ENCODE data around the gene PDGFRB.

PDGFRB gene

DNA sequence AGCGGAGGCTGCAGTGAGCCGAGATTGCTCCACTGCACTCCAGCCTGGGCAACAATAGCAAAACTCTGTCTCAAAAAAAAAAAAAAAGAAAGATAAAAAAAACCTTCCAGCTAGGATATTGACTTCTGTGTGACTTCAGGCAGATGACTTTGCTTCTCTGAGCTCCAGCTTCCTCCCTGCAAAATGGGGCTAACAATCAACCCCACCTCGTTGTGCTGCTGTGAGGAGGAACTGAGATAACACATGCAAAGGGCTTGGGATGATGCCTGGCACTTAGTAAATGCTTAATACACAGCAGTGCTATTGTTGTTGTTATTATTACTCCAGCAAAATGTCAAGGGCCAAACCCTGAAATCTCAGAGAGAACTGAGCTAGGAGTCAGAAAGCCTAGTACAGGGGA lies 7.4 kb upstream of the PDGFRB start:
- DNase-seq (ENCODE audit: low read depth): no peak

DNA sequence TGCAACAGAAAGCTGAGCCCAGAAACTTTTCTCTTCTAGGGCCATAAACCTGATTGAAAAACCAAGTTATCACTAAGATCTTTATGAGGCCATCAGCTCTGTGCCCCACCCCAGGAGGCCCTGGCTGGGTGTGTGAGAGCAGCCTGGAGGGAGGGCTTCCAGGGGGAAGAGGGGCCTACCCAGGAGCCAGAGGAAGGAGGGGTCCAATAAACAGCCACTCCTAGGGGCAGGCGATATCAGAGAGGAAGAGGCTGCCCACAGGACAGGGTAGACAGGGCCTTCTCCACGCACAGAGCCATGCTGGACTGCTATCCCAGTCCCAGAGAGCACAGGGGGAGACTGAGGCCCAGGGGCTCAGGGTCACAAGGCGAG lies 6.5 kb upstream of the PDGFRB start:
- no peak for DNase-seq (ENCODE audit: low read depth)

DNA sequence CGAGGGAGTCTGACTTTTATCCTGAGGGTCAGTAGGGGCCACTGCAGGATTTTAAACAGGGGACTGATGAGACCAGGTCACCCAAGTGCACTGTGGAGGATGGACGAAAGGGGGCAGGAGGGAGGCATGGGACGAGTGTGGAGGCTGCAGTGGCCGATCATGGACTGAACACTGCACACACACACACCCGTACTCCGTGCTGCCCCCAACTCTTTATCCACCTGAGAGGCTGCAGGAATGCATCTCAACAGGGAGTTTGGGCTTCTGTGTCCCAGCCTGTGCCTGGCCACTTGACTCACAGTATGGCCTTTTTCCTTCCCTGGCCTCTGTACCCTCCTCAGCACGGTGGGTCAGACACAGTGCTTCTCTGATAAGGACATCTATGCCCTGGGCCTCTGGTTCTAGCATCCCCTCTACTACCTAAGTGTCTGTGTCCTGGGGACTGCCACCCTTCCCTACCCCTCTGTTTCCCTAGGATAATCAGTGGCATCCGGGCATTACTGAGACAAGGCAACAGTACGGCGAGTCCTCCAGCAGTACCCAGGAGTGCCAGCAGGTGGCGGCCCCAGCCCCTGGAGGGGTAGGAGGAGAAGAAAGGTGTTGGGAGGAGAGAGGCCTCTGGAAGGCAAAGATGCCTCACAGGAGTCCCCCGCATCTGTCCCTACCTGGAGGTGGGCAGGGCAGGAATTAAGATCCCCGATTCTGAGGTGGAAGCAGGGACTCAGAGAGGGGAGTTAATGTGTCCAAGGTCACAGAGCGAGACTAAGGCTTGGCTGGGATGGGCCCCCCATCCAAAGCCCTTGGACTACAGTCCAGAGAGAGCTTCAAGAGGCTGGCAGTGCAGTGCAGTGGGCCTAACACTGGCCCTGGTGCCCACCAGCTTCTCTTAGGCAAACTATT lies 5.8 kb upstream of the PDGFRB start:
- DNase-seq (ENCODE audit: low read depth): no peak

DNA sequence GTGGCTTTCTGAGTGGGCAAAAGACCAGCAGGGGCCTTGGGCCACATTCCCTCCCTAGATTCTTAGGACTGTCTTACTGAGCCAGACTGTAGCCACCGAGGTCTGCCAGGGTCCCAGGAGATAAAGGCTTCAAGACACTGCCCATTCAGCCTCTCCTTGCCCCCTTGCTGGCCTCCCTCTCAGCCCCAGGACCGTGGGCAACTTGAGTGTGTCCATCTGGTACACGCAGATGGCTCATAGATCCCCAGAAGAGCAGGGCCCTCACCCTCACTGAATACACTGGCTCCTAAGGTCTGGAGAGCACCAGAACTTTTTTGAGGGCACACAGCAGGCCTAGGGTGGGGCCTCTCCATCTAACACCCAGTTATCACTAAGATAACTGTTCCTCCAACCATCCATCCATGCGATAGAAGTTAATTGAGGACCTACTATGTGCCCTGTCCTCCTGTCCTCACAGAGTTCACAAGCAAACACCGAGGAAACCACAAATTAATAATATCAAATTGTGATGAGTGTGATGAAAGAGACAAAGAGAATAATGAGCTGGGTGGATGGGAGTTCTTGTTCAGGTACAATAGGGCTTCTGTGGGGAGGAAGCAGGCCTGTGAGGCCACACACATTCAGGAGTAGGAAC lies 4.9 kb upstream of the PDGFRB start:
- DNase-seq (ENCODE audit: low read depth): no peak

DNA sequence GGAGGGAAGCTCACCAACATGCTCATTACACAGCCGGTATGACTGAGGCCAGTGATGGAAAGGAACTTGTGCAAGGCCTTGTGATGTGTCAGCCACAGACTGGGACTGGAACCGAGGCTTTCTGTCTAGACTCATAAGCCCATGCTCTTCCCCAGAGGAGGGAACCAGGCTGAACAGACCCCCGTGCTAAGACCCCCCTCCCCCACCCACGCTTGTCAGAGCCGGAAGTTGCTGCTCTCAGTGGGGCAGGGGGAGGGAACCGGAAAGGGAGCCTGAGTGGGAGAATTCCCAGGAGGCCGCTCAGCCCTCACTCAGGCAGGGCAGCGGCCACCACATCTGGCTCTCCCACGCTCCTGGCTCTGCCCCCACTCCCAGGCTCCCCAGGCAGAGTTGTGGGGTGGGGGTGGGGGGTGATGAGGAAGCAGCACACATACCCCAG lies 4.1 kb upstream of the PDGFRB start:
- no peak for DNase-seq (ENCODE audit: low read depth)

DNA sequence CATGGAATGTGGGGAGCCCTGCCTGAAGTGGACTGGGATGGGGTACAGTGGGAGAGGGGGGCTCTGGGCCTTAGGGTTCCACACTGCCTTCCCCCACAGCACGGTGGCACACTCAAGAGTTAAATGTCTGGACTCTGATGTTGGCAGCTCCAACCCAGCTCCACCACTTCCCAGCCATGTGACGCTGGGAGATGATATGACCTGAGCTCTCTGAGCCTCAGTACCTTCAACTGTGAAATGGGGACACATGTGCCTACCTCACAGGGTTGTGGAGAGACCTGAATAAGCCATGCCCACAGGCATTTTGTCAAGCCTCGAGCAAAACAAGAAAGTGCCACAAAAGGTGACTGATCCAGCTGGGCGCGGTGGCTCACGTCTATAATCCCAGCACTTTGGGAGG lies 3.4 kb upstream of the PDGFRB start:
- no peak for DNase-seq (ENCODE audit: low read depth)

DNA sequence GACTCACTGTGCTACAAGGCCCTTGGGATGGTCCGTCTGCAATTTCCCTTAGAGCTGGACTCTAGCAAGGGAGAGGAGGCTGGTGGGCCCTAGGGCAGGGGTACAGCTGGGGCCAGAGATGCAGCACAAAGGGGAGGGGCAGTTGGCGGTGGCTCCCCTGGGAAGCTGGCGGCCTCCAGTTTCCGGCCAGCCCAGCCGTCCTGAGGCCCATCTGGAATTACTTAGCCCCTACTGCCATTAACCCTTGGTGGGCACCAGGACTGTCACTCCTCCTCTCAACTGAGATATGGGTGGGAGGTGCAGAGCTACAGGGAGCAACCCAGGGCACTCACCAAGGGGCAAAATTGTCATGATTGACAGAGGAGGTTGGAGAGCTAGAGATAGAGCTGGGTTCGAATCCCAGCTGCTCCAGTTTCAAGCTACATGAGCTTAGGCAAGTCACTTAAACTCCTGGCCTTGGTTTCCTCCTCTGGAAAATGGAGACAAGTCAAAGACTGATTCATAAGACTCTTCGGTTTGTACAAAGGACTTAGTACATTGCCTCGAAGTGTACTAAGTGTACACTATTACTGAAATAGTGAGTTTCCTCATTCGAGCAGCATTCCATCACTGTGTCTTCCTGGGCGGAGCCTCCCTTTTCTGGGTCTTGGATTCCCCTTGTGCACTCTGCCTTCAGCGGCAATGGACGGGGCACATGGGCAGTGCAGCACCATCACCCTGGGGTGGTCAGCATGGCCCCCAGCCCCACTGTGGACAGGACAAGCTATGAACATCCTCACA lies 2.7 kb upstream of the PDGFRB start:
- DNase-seq (ENCODE audit: low read depth): no peak

DNA sequence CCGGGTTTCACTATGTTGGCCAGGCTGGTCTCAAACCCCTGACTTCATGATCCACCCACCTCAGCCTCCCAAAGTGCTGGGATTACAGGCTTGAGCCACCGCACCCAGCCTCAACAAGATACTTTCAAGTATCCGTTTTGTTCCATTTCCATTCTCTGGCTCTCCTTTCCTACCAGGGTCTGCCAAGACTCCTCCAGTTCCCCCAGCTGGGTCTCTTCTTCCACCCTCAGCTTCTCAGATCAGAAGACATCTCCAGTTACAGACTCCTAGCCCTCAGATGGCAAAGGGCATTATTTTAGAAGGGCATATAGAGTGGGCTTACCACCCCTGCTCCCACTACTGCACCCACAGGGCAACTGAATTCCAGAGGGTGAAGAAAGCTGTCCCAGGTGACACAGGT lies 1.5 kb upstream of the PDGFRB start:
- no peak for DNase-seq (ENCODE audit: low read depth)

DNA sequence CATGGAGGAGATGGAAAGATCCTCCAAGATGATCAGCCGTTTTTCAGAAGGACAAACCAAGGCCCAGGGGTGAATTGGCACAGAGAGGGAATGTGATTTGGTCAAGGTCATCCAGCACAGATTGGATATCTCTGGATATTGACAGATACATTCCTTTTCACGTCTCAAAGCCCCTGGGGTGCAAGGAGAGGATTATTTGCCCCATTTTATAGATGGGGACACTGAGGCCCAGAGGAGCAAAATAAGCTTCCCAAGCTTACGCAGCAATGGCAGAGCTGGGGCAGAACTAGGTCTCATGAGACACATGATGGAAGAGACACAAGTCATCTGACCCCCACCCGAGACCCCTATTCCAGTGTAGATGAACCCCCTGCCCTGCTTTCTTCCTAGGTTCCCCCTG lies 895 bp upstream of the PDGFRB start:
- DNase-seq (ENCODE audit: low read depth): no peak

DNA sequence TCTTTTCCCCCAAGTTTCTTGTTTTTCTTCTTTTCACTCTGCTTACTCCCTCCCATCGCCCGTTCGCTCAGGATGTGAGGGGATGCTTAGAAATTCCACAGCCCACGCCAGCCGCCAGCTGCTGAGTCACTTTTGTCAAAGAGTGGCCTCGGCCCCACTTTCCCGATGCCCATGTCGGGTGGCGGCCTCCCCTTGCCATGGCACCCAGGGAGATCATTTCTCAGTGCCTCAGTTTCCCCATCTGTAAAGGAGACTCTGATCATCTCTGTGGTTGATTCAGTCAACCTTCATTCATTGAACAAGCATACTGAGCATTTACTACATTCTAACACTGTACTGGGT lies 353 bp upstream of the PDGFRB start:
- no peak for DNase-seq (ENCODE audit: low read depth)

DNA sequence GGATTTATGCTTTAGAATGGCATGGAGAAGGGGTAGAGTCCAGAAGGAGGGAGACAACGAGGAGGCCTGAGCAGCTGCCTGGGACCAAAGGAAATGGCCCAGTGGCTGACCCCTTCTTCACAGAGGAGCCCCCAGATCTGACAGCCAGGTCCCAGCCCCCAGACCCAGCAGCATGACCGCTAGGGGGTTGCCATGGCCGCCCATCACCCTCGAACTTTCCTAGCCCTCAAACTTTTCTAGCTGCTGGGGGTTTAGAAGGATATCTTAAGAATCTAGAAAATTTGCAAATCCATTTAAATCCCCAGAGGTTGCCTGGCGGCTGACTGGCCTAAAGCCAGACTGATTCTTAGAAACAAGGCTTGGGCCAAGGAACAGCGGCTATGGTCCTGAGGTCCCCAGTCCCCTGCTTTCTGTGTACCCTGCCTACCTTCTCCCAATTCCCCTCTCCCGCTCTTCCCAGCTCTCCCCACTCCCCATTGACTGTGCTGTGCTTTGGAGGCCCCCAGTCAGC lies 972 bp downstream of the PDGFRB start:
- no peak for DNase-seq (ENCODE audit: low read depth)

DNA sequence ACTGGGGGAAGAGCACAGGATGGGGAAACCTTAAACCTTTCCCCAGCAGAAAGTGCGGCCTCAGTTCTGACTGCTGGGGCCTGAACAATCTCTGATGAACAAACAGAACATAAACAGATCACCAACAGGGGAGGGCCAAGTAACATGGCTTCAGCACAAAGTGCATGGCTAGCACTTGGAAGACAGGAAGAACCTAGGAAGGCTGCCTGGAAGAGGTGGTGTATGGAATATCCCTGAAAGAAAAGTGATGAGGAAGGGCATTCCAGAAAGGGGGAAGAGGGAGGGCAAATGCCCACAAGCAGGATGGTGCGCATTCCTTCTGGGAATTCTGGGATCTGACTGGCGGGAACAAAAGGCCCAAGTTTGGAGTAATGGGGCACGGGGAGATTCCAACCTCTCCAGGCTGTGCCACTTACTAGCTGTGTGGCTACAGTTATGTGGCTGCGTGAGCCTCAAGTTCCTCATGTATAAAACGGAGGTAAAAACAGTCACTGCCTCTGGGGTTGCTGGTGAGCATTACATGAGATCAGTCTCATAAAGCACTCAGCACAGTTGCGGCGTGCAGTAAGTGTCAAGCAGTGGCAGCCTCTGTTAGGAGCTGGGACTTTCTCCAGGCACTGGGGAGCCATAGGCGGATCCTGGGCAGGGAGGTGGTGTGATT lies 1.6 kb downstream of the PDGFRB start:
- DNase-seq (ENCODE audit: low read depth): no peak

DNA sequence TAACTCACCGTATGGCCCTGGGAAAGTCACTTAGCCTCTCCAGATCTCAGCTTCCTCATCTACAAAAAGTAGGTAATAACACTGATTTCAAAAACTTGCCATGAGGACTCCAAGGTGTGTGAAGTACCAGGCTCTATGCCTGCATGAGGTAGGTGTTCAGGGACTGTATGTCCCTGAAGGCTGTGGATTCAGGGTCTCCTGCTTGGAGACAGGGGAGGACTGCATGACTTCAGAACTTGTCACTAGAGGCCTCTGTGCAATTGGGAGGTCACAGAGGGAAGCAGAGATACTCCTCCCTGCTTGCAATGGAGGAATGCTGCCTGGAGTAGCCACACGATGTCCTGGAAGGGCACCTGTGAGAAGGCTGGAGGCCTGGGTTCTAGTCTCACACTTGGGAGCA lies 2.2 kb downstream of the PDGFRB start:
- no peak for DNase-seq (ENCODE audit: low read depth)

DNA sequence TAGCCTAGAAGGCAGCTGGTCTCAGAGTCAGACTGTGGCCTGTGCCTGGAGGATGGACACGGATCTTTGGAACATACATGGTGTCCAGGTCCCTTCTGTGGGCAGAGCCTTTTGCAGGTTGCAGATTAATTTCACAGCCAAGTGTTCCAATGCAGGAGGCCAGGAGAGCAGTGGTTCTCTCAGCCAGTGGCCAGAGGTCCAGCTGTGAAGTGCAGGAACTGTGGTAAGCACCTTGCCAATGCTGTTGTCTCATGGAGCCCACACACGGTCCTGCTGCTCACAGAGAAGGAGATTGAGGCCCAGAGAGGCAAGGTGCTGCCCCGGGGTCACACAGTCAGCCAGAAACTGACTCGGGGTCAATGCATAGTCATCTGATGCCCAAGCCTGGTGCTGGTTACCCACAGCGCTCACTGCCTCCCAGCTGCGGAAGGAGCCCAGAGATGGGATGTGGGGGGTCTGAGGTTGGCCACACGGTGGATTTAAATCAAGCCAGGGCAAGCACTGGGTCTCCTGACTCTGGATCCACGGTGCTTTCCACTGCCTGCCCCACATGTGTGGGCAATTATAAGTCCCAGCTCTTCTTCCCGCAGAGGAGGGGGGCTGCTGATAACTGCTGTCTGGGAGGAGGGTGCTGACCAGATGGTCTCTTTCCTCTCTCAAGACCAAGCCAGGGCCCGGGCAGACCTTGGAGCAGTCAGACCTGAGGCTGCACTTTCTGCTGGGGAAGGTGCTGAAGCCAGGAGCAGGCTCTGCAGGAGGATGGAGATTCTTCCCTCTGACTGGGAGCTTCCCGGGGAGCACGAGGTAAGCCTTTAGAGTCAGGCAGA lies 2.8 kb downstream of the PDGFRB start:
- no peak for DNase-seq (ENCODE audit: low read depth)

DNA sequence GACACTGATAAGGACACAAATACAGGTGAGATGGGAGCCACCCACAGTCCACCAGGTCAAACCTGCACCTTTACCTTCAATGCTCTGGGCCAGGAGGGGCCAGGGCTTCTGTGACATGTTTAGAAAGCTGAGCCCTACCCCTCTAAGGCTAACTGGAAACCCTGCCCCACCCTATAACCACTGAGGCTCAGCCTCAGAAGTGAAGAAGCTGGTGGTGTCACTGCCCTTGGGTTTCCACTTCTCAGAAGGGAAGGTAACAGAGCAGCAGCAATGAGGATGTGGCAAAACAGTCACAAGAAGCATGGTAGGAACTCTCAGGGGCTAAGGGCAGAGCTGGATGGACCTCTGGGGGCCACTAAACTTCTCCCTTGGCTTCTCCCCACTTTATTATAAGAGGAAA lies 6.0 kb downstream of the PDGFRB start:
- no peak for DNase-seq (ENCODE audit: low read depth)

DNA sequence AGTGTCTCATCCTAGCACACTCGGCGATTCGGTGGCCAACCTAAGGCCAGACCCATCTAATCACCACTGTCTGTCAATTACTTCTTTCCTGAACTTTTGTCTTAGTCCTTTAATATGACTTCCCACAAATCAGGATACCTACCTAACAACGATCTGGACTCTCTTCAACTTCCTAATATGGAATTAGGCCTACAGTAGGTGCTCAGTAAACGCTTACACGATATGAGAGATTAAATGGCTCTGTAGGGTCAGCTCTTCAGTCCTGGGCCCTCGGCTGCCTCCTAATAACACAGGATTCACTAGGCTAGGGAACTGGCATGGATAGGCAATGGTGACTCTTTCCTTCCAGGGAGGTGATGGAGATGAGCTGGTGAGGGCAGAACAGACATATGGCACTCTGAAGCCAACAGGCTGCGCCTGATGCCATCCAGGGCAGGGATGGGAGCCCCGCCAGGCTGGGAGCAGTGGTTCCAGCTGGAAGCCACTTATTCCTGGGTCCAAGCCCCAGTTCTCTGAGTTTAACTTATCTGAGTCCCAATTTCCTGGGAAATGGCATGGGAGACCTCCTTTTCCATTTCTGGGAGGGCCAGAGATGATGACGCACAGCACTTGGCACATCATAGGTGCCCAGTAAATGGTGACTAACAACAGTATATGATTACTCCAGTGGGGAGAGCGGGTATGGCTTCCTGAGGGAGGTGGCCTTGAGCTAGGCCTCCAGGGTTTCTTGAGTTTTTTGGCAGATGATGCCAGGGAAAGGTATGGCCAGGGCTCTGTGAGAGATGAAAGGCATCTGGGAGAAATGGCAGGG lies 7.3 kb downstream of the PDGFRB start:
- DNase-seq (ENCODE audit: low read depth): no peak

DNA sequence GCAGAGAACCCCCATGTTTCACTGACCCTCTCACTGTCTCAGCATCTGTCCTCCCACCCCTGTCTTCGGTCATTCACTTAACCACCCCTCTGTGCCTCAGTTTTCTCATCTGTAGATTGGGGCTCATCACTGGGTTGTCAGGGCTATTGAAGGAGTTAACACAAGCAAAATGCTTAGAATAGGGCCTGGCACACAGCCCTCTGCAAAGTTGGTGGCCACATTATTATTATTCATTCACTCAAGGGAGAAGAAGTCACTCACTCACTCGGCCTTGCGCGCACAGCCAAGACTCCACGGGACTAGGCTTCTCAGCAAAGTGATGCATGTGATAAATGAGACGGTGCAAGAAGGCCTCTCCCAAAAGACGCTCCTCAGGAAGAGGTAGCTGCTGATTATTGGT lies 8.0 kb downstream of the PDGFRB start:
- DNase-seq (ENCODE audit: low read depth): no peak

DNA sequence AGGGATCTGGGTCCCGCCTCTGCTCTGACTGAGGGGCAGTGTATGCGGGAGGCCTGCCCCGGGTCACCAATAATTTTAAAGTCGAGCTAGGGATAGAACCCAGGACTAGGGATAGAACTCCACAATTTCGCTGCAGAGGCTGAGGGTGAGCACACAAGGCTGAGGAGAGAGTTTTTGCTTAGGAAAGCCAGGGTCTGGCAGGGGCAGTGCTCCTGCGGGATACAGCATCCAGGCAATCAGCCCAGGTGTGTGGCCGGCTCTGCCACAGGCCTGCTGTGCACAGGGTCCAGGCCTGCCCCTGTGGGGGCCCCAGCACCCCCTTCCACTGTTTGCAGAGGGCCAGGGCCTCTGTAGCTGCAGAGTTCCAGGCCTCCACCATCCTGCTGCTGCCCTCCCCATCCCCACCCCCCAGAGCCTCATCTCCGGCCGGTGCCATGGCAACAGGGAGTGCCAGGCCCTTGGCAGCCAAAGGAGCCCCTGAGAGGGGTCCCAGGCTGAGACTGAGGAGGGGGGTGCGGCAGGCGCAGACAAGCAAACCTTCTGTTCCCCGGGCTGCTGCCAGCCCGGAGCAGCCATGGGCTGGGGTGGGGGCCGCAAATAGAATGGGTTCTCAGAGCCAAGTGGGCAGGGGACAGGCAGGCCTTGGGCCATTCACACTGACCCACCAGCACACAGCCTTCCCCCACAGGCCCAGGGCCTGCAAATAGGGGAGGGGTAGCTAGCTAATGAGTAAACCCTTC lies 8.6 kb downstream of the PDGFRB start:
- no peak for DNase-seq (ENCODE audit: low read depth)

DNA sequence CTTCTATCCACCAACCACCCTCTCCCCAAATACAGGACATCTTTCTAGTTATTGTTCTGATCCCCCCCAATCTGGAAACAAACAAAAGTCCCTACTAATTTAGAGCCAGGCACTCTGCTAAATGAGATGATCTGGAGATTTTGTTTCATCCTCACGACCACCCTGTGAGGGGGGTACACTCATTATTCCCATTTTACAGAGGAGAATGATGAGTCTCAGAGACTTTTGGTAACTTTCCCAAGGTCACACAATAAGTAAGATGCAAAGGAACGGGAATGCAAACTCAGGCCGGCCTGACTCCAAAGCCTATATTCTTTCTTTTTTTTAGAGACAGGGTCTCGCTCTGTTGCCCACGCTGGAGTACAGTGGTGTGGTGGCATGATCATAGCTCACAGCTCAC lies 9.4 kb downstream of the PDGFRB start:
- DNase-seq (ENCODE audit: low read depth): no peak

DNA sequence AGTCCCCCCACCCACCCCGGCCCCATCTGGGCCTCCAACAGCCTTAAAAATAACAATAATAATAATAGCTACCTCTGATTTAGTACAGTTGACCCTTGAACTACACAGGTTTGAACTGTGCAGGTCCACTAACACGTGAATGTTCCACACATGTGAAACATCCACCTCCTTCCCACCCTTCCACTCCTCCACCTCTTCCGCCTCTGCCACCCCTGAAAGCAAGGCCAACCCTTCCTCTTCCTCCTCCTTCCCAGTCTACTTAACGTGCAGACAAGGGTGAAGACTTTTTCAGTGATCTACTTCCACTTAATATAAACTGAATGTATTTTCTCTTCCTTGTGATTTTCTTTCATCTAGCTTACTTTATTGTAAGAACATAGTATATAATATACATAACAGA lies 10.8 kb downstream of the PDGFRB start:
- DNase-seq (ENCODE audit: low read depth): no peak

Measured in HS-5 (cell line).